Peyer's patch (tissue), 4 donors: ENCODE data around the gene UBQLN3.

ENCODE experiments used
- CTCF ChIP-seq, 6 experiments: fragments of 450-650 bp in 4 of 6; fragments of 200-600 bp in 2 of 6; sonication (generic) in 1 of 6; IDR thresholded peaks; one replicate each; pipeline ENCODE4 v1.5.1; 2017 to 2019; ENCODE audit warnings: antibody characterized with exemption in 6 of 6, mild to moderate bottlenecking in 3 of 6, moderate library complexity in 1 of 6
- POLR2A ChIP-seq, 2 donors: fragments of 450-650 bp; IDR thresholded peaks; one replicate each; pipeline ENCODE4 v1.5.1; 2017; ENCODE audit warnings: antibody characterized with exemption in 2 of 2, mild to moderate bottlenecking in 2 of 2, moderate library complexity in 2 of 2

DNA sequence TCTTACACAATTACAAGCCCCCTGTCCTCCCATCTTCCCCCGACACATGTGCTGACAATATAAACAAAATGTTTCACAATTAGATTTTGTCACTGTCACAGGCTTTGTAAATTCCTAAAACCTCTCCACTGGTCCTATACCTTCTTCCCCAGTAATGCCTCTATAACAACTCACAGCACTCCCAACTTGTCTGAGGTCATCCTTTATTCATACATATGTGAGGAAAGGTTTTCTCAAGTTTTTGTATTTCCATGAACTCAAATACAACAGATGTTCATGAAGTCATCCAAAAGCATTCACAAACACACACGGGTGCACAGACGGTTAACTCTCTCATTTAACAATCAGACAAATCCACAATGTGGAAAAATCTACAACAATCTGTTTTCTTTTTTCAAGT lies 36.7 kb upstream of the UBQLN3 start:
- no peak for TF ChIP-seq CTCF (IDR thresholded peaks at IDR 0.05)
- no peak for TF ChIP-seq POLR2A (IDR thresholded peaks at IDR 0.05)
